Measurements from ENCODE around the gene AMOTL2.

AMOTL2 gene

GRCh38 chr3:134366221-134366927, 7.9 kb downstream of the AMOTL2 start:
- DNase-seq (ENCODE audit: low read depth in 2 of 2), result no peak

DNA sequence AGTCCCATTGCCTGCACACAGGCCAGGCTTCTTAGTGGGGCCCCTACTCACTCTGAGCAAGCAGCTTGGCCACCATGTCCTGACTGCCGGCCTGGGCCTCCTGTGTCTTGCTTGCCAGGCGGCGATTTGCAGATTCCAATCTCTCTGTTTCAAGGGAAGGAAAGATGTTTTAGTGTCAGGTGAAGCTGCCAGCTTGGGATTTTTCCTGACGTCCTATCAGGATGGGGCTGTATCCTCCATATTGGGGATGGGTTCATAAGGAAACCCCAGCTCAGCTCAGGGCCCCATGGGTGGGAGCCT, 8.5 kb downstream of the AMOTL2 start:
- no peak for DNase-seq (ENCODE audit: low read depth in 2 of 2)

- DNase-seq (ENCODE audit: low read depth in 2 of 2), result no peak
Observed at GRCh38 chr3:134364936-134365765, 9.1 kb downstream of the AMOTL2 start.

GRCh38 chr3:134364061-134364935, 9.9 kb downstream of the AMOTL2 start:
- no peak for DNase-seq (ENCODE audit: low read depth in 2 of 2)

- DNase-seq (ENCODE audit: low read depth in 2 of 2), result no peak
Observed at GRCh38 chr3:134363381-134363755, 10.9 kb downstream of the AMOTL2 start.

DNA sequence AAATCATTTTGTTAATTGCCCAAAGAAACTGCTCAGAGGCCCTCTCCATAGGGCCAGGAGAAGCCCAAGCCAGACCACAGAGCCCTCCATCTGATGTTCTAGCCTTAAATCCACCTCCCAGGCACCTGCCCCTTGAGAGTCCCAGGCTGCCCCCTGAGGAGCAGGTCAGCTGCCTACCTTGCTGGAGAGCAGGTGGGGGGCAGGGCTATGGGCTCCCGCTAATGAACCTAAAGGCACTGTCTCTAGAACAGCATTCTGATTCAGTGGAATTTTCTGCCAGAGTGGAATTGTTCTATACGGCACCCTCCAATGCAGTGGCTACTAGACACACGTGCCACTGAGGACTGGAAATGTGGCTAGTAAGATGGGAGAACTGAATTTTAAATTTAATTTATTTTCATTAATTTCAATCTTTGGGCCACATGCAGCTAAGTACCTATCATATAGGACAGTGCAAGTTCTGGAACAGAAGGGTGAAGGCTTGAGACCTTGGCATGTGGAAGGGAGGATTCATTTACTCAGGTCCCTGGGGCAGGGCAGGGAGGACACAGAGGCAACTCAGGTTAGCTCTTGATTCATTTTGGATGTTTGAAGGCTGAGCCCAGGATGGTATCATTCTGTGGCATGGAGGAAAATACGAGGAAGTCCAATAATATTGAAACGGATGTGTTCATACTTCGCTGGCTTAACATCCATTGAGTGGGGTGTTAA, 11.4 kb downstream of the AMOTL2 start:
- no peak for DNase-seq (ENCODE audit: low read depth in 2 of 2)

DNA sequence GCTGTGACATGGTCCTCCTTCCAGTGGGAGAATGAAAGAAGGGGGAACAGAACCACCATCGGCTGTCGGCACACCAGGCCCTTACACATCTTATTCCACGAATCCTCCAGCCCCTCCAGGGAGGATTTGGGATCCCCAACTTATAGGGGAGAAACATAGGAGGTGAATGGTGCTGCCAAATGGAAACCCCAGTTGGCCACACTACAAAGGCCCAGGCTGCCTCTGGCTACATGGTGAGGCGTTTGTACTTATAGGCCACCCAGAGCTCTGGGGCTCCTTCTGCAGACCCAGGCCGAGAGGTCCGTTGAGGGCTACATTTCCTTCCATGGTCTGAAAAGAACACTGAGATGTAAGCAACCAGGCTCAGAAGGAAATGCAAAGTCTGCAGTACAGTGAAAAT, 12.0 kb downstream of the AMOTL2 start:
- DNase-seq (ENCODE audit: low read depth in 2 of 2), result no peak

GRCh38 chr3:134361162-134361835, 12.9 kb downstream of the AMOTL2 start:
- DNase-seq (ENCODE audit: low read depth in 2 of 2), result no peak

GRCh38 chr3:134360046-134360445, 14.2 kb downstream of the AMOTL2 start:
- no peak for DNase-seq (ENCODE audit: low read depth in 2 of 2)

- DNase-seq (ENCODE audit: low read depth in 2 of 2), result no peak
Observed at GRCh38 chr3:134359121-134360010, 14.9 kb downstream of the AMOTL2 start.

DNA sequence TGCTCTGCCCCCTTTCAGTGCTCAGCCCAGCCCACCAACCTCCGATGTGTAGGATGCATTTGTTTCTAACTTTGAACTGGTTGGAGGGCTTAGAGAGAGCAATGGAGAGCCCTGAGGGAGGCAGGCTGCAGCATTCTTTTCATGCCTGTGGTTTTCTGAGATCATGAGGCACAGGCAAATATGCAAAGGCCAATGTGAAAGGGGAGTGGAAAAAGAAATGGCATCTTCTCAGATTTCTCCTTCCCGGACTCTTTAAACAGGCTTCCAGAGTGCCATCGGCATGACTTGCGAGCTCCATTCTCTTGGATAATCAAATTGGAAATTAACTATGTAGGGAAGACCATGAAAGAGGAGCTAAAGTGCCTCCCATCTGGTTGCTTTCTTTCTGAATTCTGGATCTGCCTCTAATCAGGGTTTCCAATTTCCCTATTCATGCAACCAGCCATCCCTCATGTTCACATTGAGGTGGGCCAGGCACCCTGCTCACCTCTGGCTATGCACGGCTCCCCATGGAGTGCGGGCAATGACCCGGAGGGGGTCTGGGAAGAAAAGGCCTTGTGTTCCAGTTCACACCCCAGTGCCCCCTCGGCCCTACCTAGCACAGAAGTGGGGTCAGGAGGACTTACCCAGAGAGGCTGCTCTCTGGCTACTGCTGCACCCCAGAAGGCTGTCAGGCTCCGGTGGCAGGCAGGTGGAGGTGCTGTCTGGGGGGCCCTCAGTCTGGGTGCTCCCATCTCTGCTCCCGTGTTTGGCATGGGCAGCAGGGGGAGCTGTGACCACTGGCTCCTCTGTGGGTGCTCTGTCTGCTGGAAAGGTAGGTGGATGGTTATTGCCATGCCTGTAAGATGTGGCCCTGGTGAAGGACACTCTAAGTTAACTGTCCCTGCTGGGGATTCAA, 16.1 kb downstream of the AMOTL2 start:
- no peak for DNase-seq (ENCODE audit: low read depth in 2 of 2)

DNA sequence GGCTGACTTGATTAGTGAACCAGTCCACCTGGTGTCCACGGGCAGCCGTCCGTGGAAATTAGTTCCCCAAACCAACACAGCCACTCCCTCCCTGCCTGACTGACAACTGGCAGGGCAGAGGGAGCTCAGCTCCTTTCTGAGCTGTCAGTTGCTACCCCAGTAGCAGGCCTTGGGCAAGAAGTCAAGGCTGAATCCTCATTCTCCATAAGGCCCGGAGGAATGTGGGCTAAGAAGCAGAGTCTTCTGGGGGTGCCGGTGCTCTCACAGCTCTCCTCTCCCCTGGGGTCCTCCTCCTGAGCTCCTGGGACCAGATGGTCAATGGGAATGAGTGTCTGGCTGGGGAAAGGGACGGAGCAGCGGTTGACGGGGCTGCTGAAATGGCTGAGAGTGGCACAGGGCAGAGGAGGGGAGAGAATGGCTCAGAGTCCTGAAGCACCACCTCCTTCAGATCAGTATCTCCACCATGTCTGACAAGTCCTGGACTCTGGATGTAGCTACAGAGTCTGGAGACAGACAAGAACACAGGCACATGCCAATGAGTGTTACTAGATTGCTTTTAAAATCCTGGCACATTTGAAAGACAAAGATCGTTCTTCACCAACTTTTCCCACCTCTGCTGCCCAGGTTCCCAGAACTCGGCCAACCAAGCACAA, 16.9 kb downstream of the AMOTL2 start:
- no peak for DNase-seq (ENCODE audit: low read depth in 2 of 2)

DNA sequence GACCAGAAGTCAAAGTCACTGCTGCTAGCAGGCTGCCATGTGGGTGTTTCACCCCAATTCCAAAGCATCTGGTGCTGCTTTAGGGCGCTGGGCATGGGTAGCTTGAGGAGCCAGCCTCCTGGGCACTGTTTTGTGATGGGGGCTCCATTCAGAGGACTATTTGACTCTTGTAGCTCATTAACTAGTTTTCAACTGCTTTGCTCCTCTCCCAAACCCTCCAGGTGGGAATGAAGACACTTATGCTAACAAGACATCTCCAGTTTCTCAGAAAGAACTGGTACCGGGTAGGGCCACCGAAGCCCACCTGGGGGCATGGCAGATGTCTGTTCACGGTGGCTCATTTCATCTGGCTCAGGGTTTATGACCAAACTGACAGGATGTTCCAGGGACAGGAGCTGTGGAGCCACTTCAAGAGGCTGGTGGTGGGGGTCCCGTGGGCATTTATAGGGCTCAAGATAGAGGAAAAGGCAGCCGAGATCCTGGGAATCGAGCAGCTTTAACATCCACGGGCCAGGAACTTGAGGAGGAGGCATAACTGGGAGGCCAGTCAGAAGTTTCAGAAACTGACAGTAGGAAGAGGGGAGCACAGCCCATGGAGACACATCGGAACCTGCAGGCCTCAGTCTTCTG, 17.7 kb downstream of the AMOTL2 start:
- DNase-seq (ENCODE audit: low read depth in 2 of 2), result no peak

- DNase-seq (ENCODE audit: low read depth in 2 of 2), result no peak
Observed at GRCh38 chr3:134355416-134355815, 18.8 kb downstream of the AMOTL2 start.

DNA sequence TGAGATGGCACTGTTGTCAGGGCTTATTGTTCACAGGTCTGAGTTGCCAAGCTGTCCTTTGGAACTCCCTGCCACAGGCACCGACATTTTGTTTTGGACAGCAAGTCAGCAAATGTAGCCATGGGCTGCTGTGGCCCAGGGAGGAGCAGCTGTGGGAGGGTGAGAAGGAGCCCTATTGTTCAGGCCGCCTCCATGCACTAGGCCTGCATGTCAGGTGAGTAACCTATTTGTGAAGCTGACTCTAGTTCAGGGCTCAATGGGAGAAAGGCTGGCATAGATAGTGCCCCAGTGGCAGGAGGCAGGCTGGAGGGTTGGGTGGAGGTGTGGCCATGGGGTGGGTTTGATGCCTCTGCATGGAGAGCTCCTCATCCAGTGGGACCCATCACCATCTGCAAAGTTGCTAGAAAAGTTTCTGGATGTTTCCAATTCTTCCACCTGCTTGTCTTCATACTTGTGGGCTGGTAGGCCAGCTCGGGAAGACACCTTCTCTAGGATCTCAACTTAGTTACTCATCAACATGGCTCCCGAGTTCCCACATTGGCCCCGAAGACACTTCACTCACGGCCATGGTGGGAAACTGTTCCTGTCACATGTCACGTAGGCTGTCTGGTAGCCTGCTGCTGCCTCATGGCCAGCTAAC, 19.5 kb downstream of the AMOTL2 start:
- DNase-seq (ENCODE audit: low read depth in 2 of 2), result no peak

DNA sequence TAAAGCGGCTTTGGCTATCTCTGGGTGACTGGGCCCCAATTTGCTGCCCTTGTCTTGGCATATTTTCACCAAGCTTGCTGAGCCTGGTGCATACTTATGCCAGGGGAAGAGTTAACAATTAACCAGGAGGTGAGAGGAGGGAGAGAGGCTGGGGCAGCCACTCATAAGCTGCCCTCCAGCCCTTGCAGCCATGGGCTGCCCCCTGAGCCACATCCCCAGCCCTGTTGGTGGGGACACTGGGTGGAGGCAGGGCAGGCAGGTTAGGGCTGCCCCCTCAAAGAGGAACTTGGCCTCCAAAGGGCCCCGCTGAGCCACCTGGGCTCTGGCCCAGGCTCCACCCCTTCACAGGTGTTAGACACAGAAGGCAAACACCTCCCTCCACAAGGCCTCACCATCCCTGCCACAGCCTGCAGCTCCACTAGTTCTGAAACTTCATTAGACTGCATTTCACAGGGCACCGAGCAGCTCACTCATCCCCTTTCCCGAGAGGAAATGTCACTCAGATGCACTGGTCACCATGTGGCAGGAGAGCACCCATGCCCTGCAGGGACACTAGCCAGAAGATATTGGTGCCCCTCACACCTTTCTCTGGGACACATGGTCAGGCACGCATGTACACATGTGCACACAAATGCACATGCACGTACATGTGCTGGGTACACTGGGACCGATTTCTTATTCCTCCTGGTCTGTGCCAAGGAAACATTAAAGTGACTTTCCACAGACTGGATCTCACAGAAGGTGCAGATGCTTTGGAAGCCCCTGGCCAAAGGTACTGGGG, 20.2 kb downstream of the AMOTL2 start:
- DNase-seq (ENCODE audit: low read depth in 2 of 2), result no peak
